Thyroid gland (tissue), 4 donors: ENCODE measurements around the gene ADAP1. TPM values are rescaled to one million over a fixed set of nuclear protein-coding genes. Genes with fewer than 3 reads are reported as not detected.

Source experiments
- DNase-seq, 2 donors: peaks; one replicate each; pipeline ENCODE4 v3.0.0-alpha.2; 2019
- H3K27ac ChIP-seq, 3 donors: fragments of 200-600 bp; sonication (generic); 1 replicate in 2 of 3; 2 replicates in 1 of 3; pipeline ENCODE4 v1.5.1; 2016 to 2019; ENCODE audit warnings: mild to moderate bottlenecking in 1 of 3, moderate library complexity in 1 of 3
- H3K27me3 ChIP-seq: fragments of 200-600 bp; sonication (generic); one replicate; pipeline ENCODE4 v1.5.1; 2019
- H3K36me3 ChIP-seq, 2 donors: fragments of 200-600 bp; sonication (generic); one replicate each; pipeline ENCODE4 v1.5.1; 2016 to 2019
- H3K4me1 ChIP-seq, 2 donors: fragments of 200-600 bp; sonication (generic); one replicate each; pipeline ENCODE4 v1.5.1; 2017 to 2019
- H3K4me3 ChIP-seq, 3 donors: fragments of 200-600 bp; sonication (generic); replicated peaks in 1 of 3; 1 replicate in 2 of 3; 2 replicates in 1 of 3; pipeline ENCODE4 v1.5.1; 2016; ENCODE audit warnings: mild to moderate bottlenecking in 1 of 3
- H3K9me3 ChIP-seq: fragments of 200-600 bp; sonication (generic); one replicate; pipeline ENCODE4 v1.5.1; 2017
- CTCF ChIP-seq, 6 experiments: fragments of 200-600 bp in 3 of 6; fragments of 450-650 bp in 3 of 6; sonication (generic) in 3 of 6; IDR thresholded peaks; one replicate each; pipeline ENCODE4 v1.5.1; 2016 to 2019; ENCODE audit warnings: antibody characterized with exemption in 6 of 6, mild to moderate bottlenecking in 2 of 6, inconsistent platforms in 1 of 6, moderate library complexity in 1 of 6
- POLR2A ChIP-seq, 2 donors: fragments of 450-650 bp; IDR thresholded peaks; one replicate each; pipeline ENCODE4 v1.6.1; 2017; ENCODE audit warnings: antibody characterized with exemption in 2 of 2, mild to moderate bottlenecking in 2 of 2, moderate library complexity in 1 of 2
- WGBS, 2 donors: methylation state at CpG; one replicate each; pipeline ENCODE4 v1.1.5; 2017; 5-methylcytosine and 5-hydroxymethylcytosine counted together
- intact Hi-C: fragments of 100-400 bp; cut with DNase I; formaldehyde crosslinking; loops from one replicate; pipeline ENCODE4 v1.15.1; 2023
- total RNA-seq, 4 donors: library from RNA; depleted of rRNA; stranded (reverse); fragments of >200 nt; gene quantifications; one replicate each; pipeline ENCODE4 v1.2.3, GENCODE V29; 2016

The ADAP1 gene
- total RNA-seq, 4 donors from 2014 or later, result 11.7 to 29.9 (median 23.4) TPM

GRCh38 chr7:994592-995308 is 40.3 kb upstream of the ADAP1 start:
- no peak for TF ChIP-seq CTCF (IDR thresholded peaks at IDR 0.05)
- no peak for TF ChIP-seq POLR2A (IDR thresholded peaks at IDR 0.05)
- intact Hi-C loops, result loop anchor here (5.0 kb wide), 1 partner anchor 183 kb away; no protein-coding TSS in a partner anchor
- DNase-seq, result no peak
- Histone ChIP-seq H3K27me3 (no peaks in the 10 kb centered on the region), H3K36me3 (no peaks in the 10 kb centered on the region), H3K27ac (no peak overlapping the region), H3K9me3 (no peaks in the 10 kb centered on the region), H3K4me1 (peaks cover 0 to 8% of the 10 kb centered on the region in 2 donors), H3K4me3 (no peak overlapping the region)
- WGBS, 2 donors, result 83 to 96% methylated on average over 7 to 28 of the region's 28 CpGs

DNA sequence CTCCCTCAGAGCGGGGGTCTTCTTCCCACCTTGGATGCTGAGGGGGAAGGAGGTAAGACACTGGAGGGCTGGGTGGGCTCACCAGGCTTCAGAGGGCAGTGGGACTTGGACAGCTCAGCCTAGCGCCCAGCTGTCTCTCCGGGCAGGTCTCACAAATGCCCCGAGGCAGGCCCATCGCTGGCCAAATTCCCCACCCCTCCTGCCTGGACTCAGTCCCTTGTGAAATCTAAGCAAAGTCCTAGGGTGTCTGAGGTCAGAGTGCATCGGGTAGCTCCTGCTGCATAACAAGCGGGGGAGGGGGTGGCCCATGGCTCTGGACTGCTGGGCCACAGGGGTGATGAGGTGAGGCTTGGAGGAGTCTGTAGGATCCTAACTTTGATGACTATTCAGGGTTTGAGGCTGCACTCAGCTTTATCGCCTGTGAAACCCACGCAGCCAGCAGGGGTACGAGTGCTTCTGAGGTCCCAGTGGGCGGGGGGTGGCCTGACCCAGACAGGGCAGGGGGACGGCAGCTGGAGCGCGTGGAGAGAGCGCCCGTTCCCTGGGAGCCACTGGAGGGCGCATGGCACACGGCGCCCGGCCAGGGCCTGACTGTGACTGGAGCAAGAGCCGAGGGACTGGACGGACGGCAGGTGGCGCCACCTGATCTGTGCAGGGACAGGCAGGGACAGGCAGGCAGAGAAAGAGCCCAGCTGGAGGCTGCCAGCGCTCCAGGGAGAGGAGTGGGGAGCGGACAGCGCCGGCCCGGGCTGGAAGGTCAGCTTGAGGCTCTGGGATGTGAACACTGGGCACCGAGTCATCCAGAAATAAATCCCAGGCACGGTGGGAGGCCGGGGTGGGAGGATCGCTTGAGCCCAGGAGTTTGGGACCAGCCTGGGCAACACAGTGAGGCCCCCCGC is 38.5 kb upstream of the ADAP1 start:
- Histone ChIP-seq H3K4me1 (peaks cover 0 to 19% of the 10 kb centered on the region in 2 donors), H3K9me3 (no peaks in the 10 kb centered on the region), H3K36me3 (no peaks in the 10 kb centered on the region), H3K27ac (no peak overlapping the region), H3K4me3 (no peak overlapping the region), H3K27me3 (no peaks in the 10 kb centered on the region)
- peak; percentile 96 to 99 for DNase-seq
- peak; percentile 96 to 100 (median 100) for TF ChIP-seq CTCF (IDR thresholded peaks at IDR 0.05)
- no peak for TF ChIP-seq POLR2A (IDR thresholded peaks at IDR 0.05)
- intact Hi-C loops, result loop anchor here (2.0 to 5.0 kb wide), 2 partner anchors 74 to 184 kb away; no protein-coding TSS in a partner anchor
- 10 to 25% methylated on average over 28 to 29 of the region's 34 CpGs for WGBS, 2 donors

- intact Hi-C loops, result loop anchor here (2.0 to 5.0 kb wide), 2 partner anchors 75 to 185 kb away; no protein-coding TSS in a partner anchor
- WGBS, 2 donors, result 75 to 77% methylated on average over 12 to 14 of the region's 34 CpGs
Measured at GRCh38 chr7:991729-992656, 37.5 kb upstream of the ADAP1 start.

More at GRCh38 chr7:991729-992656, 37.5 kb upstream of the ADAP1 start:
- no peak for DNase-seq
- Histone ChIP-seq H3K36me3 (no peaks in the 10 kb centered on the region), H3K4me3 (no peak overlapping the region), H3K27ac (no peak overlapping the region), H3K9me3 (no peaks in the 10 kb centered on the region), H3K4me1 (peaks cover 0 to 19% of the 10 kb centered on the region in 2 donors), H3K27me3 (no peaks in the 10 kb centered on the region)
- TF ChIP-seq POLR2A (IDR thresholded peaks at IDR 0.05) (no peak), CTCF (IDR thresholded peaks at IDR 0.05) (no peak)
